ENCODE data around the gene SCN5A.

DNA sequence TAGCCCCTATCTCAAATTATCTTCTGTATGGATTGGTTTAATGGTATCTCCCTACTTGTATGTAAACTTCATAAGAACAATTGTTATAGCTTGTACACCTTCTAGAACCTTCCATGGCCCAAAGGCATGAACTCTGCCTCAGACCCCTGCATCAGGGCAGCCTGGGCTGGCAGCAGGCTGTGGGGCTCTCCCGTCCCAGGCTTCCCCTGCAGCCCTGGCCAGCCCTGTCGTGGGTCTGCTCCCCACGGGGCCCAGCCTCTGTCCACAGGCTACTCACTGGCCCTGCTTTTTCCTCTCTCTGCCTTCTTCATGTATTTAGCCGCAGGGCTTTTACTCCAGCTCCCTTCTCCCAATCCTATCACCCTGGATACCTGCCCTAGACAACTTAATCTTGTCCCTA lies 4.4 kb downstream of the SCN5A start:
- TF ChIP-seq, protein P1, sequence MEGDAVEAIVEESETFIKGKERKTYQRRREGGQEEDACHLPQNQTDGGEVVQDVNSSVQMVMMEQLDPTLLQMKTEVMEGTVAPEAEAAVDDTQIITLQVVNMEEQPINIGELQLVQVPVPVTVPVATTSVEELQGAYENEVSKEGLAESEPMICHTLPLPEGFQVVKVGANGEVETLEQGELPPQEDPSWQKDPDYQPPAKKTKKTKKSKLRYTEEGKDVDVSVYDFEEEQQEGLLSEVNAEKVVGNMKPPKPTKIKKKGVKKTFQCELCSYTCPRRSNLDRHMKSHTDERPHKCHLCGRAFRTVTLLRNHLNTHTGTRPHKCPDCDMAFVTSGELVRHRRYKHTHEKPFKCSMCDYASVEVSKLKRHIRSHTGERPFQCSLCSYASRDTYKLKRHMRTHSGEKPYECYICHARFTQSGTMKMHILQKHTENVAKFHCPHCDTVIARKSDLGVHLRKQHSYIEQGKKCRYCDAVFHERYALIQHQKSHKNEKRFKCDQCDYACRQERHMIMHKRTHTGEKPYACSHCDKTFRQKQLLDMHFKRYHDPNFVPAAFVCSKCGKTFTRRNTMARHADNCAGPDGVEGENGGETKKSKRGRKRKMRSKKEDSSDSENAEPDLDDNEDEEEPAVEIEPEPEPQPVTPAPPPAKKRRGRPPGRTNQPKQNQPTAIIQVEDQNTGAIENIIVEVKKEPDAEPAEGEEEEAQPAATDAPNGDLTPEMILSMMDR (IDR thresholded peaks at IDR 0.05; ENCODE audit: control extremely low read depth in 1 of 3, insufficient read depth in 1 of 3, low read depth in 1 of 3, low read length in 3 of 3) = no peak
- TF ChIP-seq MAFK (IDR thresholded peaks at IDR 0.05; ENCODE audit: low read depth, low read length) (no peak), GABPA (IDR thresholded peaks at IDR 0.05; ENCODE audit: borderline replicate concordance, insufficient read depth, low read length) (no peak), POLR2AphosphoS5 (IDR thresholded peaks at IDR 0.05; ENCODE audit: low read depth, low read length) (no peak), POLR2A (IDR thresholded peaks at IDR 0.05; ENCODE audit: control extremely low read depth in 1 of 2, low read depth in 2 of 2, low read length in 2 of 2) (no peak), ASH2L (IDR thresholded peaks at IDR 0.05; ENCODE audit: low read length) (no peak), CBX8 (IDR thresholded peaks at IDR 0.05; ENCODE audit: borderline replicate concordance, low read depth, low read length) (no peak), RAD21 (IDR thresholded peaks at IDR 0.05 in 1 of 2, conservative IDR thresholded peaks at IDR 0.05 in 1 of 2; ENCODE audit: low read depth in 2 of 2, low read length in 2 of 2) (no peak), CHD2 (IDR thresholded peaks at IDR 0.05; ENCODE audit: low read length) (no peak), SRF (IDR thresholded peaks at IDR 0.05; ENCODE audit: low read depth, low read length) (no peak), RNF2 (IDR thresholded peaks at IDR 0.05; ENCODE audit: borderline replicate concordance, low read depth, low read length, missing control alignments, poor library complexity, severe bottlenecking) (no peak), TCF12 (IDR thresholded peaks at IDR 0.05; ENCODE audit: low read depth, low read length) (no peak), CEBPB (IDR thresholded peaks at IDR 0.05; ENCODE audit: low read depth, low read length) (no peak)
